GM12801 (cell line): Measurements from ENCODE around the gene BHLHE23.

Experiments
- TF ChIP-seq, protein P1 (sequence below): IDR thresholded peaks from one replicate; pipeline ENCODE4 v1.5.1; 2011; ENCODE audit warnings: control low read depth; ENCODE audit not compliant: insufficient read length; ENCODE audit errors: extremely low read depth

Gene BHLHE23

GRCh38 chr20:63051186-63051860 lies 44.6 kb upstream of the BHLHE23 start:
- TF ChIP-seq, protein P1, sequence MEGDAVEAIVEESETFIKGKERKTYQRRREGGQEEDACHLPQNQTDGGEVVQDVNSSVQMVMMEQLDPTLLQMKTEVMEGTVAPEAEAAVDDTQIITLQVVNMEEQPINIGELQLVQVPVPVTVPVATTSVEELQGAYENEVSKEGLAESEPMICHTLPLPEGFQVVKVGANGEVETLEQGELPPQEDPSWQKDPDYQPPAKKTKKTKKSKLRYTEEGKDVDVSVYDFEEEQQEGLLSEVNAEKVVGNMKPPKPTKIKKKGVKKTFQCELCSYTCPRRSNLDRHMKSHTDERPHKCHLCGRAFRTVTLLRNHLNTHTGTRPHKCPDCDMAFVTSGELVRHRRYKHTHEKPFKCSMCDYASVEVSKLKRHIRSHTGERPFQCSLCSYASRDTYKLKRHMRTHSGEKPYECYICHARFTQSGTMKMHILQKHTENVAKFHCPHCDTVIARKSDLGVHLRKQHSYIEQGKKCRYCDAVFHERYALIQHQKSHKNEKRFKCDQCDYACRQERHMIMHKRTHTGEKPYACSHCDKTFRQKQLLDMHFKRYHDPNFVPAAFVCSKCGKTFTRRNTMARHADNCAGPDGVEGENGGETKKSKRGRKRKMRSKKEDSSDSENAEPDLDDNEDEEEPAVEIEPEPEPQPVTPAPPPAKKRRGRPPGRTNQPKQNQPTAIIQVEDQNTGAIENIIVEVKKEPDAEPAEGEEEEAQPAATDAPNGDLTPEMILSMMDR, result no peak

GRCh38 chr20:63050406-63050805 lies 43.6 kb upstream of the BHLHE23 start:
- TF ChIP-seq, protein P1, result no peak

GRCh38 chr20:63049561-63050221 lies 42.9 kb upstream of the BHLHE23 start:
- TF ChIP-seq, protein P1, result no peak

DNA sequence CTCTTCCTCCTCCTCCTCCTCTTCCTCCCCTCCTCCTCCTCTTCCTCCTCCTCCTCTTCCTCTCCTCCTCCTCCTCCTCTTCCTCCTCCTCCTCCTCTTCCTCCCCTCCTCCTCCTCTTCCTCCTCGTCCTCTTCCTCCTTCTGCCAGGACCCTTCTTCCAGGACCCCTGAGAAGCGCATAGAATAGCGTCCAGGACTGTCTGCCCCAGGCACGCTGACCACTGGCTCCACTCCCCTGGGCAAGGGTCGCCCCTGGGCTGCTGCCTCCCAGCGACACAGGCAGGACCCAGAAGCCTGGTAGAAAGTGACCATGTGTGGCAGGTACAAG lies 42.4 kb upstream of the BHLHE23 start:
- TF ChIP-seq, protein P1, result no peak

DNA sequence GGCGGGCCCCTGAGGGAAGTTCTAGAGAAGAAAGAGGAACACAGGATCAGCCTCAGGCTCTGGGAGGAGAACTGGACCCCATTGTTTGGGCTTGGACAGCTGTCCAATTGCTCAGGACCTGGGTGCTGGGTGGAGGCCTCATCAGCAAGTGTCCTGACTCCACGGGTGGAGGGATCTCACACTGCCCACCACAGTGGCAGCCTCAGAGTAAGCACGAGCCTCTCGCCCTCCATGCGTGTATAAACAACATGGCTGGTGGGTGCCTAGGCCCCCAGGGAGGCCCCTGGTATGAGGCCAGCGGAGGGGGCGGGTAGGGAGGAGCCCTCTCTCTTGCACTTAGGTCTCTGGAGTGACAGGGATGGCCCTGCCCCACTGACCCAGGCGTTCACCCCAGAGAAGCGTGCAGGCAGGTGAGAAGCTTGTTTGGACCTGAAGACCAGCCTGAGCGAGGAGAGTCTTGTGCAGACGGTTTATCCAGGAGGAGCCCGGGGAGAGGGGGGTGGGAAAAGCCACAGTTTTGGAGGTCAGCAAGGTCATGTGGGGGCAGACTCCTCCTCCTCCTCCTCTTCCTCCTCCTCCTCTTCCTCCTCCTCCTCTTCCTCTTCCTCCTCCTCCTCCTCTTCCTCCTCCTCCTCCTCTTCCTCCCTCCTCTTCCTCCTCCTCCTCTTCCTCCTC lies 41.9 kb upstream of the BHLHE23 start:
- TF ChIP-seq, protein P1, result no peak

DNA sequence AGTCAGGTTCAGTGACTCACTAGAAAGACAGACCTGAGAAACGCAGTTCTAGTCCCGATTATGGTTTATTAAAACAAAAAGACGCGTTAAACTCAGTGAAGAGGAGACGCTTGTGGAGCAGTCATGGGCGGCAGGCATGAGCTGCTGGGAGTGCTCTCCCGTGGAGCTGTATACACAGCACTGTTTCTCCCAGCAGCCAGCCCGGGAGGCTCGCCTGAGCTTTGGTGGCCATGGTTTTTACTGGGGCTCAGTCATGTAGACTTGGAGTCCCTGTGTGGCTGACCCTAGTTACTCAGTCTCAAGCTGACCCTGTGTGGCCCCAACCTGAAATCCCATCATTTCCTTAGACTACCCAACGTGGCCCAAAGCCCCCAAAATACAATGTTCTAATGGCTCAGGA lies 41.2 kb upstream of the BHLHE23 start:
- TF ChIP-seq, protein P1, result no peak

DNA sequence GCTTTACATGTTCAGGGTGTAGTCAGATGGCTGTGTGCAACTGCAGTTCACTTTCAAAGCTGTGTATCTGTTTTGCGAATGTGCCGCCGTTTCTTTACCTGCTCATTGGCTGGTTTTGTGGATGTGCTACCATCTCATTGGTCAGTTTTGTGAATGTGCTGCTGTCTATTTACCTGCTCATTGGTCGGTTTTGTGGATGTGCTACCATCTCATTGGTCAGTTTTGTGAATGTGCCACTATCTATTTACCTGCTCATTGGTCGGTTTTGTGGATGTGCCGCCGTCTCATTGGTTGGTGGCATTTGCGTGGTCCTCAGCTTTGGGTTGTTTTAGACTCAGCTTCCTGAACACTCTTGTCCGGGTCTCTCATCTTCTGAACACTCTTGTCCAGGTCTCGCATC lies 40.5 kb upstream of the BHLHE23 start:
- TF ChIP-seq, protein P1, result no peak
